HG03097 (cell line): ENCODE data around the gene IFI30.

Source experiments
- ATAC-seq: cut with Tn5 transposase; IDR thresholded peaks from one replicate; pipeline ENCODE4 v1.9.1; 2021; ENCODE audit not compliant: unreplicated experiment, low FRiP score

Gene IFI30

GRCh38 chr19:18170714-18171255, 2.8 kb upstream of the IFI30 start:
- ATAC-seq: no peak

GRCh38 chr19:18171605-18172327, 1.8 kb upstream of the IFI30 start:
- no peak for ATAC-seq

GRCh38 chr19:18172331-18173053, 1.1 kb upstream of the IFI30 start:
- no peak for ATAC-seq

- peak; percentile 21 for ATAC-seq
Observed at GRCh38 chr19:18173054-18173571, 500 bp upstream of the IFI30 start.

- no peak for ATAC-seq
Observed at GRCh38 chr19:18174983-18175382, 1.4 kb downstream of the IFI30 start.

GRCh38 chr19:18176367-18177310, 3.0 kb downstream of the IFI30 start:
- no peak for ATAC-seq

GRCh38 chr19:18179957-18180356, 6.3 kb downstream of the IFI30 start:
- ATAC-seq: no peak

- ATAC-seq: no peak
Observed at GRCh38 chr19:18183529-18183928, 9.9 kb downstream of the IFI30 start.

- no peak for ATAC-seq
Observed at GRCh38 chr19:18185538-18185937, 11.9 kb downstream of the IFI30 start.

GRCh38 chr19:18190278-18190677, 16.7 kb downstream of the IFI30 start:
- ATAC-seq: no peak

- ATAC-seq: no peak
Observed at GRCh38 chr19:18191640-18192062, 18.0 kb downstream of the IFI30 start.

GRCh38 chr19:18192673-18193387, 19.2 kb downstream of the IFI30 start, which contains the start of gene MPV17L2:
MPV17L2 (plus strand) TSS chr19:18193218; CDS start chr19:18193282, 64 bp downstream.
- peak; percentile 86 for ATAC-seq

GRCh38 chr19:18193388-18194180, 20.0 kb downstream of the IFI30 start:
- ATAC-seq: no peak

- no peak for ATAC-seq
Observed at GRCh38 chr19:18194181-18194530, 20.5 kb downstream of the IFI30 start.

GRCh38 chr19:18194554-18195238, 21.1 kb downstream of the IFI30 start:
- no peak for ATAC-seq

- no peak for ATAC-seq
Observed at GRCh38 chr19:18196511-18196845, 22.9 kb downstream of the IFI30 start.

- ATAC-seq: no peak
Observed at GRCh38 chr19:18197306-18197705, 23.7 kb downstream of the IFI30 start.

GRCh38 chr19:18197941-18198340, 24.3 kb downstream of the IFI30 start:
- no peak for ATAC-seq

- no peak for ATAC-seq
Observed at GRCh38 chr19:18198374-18198773, 24.8 kb downstream of the IFI30 start.
